ENCODE results near the gene GPR158.

The GPR158 gene

DNA sequence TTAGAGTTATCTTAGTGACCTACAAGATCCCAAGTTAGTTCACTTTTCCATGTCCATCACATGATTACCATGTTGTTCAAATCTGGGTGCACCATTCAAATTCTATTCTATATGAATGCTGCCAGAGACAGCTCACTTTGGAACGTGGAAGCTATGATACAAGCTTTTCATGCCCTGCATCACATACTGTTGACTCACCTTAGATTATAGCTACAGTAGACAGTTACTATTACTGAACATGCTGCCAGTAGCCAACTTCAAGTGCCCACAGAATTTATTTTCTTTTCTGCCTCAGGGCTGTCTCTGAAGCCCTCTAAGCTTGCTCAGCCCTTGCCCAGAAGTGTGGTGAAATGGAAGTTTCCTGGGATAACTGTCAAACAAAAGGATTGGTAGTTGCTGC, 231.1 kb downstream of the GPR158 start:
- no peak for DNase-seq

DNA sequence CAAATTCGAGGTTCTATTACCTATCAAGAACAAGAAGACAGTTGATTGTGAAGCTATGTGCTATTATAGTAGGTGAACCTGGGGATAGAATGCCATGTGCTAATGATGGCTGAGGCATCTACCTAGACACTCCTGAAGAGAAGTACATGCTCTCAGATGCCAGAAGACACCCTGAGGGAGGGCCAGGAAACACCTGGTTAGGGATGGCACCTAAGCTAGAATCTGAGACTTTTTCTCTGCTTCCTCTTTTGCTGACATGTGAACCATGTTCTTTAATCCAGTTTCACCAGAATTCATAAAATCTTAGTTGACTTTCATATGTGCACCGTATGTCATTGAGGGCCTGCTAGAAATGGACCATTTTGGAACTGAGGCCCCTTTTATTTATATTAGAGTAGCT, 242.8 kb downstream of the GPR158 start:
- no peak for DNase-seq

DNA sequence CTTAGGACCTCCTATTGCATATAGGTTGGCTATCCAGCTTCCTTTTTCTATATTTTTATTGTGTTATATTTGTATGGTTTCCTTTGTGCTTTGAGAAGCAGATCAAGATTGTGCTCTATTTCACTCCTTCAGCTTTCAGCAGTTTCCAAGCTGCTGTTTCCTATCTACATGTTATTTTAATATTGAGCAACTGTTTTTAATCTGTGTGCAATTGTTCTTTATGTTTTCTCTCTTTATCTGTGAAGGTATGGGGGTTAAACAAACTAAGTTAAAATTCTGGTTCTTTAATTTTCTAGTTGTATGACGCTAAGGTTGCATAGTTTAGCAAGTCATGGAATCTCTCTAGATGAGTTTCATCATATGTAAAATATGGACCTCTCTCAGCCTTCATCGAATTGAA, 251.0 kb downstream of the GPR158 start:
- DNase-seq = no peak

DNA sequence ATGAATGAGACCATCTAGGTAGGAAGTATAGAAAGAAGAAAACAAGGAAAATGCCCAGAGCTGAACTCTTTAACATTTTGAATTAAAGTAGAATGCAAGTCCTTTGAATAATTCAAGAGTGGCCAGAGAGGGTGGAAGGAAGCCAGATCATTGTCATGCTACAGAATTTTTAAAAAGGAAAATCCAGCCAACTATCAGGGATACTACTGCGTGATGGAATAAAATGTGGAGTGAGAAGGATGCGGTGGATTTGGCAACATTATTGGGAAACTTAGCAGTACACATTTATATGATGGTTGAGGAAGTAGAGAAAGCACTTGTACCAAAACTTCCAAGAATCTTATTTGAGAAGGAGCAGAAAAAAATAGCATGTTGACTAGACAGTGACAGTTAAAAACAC, 261.6 kb downstream of the GPR158 start:
- no peak for DNase-seq

DNA sequence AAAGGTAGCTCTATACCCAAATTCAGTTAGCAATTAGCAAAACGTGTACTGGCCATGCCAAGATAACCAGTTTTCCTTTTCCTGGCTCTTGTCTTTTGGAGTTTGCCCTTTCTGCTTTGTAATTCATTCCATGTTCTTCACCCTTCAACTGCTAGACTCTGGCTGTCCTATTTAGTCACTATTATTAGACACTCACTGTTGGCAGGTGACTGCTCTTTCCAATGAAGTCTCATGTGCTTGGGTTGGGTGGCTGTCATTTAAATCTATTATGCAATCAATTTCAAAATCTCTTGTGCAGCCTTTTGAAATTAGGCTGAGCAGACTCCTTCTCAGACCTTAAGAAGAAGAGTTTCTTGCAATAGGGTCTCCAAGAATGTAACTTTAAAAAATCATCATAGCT, 266.5 kb downstream of the GPR158 start:
- no peak for DNase-seq

DNA sequence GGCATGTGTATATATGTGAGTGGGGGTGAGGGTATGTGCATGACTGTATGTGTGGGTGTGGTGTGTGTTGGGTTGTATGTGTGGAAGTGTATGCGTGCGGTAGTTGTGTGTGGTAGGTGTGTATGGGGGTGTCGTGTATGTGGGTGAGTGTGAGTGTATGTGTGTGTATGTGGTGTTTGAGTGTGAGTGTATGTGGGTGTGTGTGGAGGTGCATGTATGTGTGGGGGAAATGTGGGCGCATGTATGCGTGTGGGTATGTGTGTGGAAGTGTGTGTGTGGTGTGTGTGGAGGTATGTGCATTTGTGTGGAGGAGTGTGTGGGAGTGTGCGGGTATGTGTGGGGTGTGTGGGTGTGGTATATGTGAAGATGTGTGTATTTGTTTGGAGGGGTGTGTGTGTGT, 269.5 kb downstream of the GPR158 start:
- DNase-seq = no peak

DNA sequence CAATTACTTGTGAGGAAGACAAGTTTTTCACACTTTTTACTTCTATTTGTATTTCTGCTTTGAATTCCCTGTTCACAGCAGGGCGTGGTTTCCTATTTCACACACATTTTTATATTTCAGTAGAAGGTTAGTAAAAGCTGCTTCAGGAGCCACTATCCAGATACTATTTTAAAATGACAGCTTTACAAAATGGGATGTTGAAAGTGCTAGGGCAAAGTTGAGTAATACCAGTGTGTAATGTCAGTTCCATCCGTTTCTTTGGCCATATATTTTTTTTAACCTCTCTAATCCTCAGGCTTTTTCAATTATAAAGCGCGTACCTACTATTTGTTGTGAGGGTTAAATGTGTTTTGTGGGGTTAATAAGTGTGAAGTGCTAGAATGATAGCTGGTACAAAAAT, 276.6 kb downstream of the GPR158 start:
- DNase-seq = no peak

DNA sequence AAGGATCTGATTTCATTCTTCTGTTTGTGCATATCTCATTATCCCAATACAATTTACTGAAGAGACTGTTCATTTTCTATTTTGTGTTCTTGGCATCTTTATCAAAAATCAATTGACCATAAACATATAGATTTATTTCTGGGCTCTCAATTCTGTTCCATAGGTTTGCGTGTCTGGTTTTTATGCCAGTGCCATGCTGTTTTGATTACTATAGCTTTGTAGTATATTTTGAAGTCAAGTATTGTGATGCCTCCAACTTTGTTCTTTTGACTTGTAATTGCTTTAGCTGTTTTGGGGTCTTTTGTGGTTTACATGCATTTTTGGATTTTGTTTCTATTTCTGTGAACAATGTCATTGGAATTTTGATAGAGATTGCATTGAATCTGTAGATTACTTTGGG, 278.8 kb downstream of the GPR158 start:
- DNase-seq = no peak

DNA sequence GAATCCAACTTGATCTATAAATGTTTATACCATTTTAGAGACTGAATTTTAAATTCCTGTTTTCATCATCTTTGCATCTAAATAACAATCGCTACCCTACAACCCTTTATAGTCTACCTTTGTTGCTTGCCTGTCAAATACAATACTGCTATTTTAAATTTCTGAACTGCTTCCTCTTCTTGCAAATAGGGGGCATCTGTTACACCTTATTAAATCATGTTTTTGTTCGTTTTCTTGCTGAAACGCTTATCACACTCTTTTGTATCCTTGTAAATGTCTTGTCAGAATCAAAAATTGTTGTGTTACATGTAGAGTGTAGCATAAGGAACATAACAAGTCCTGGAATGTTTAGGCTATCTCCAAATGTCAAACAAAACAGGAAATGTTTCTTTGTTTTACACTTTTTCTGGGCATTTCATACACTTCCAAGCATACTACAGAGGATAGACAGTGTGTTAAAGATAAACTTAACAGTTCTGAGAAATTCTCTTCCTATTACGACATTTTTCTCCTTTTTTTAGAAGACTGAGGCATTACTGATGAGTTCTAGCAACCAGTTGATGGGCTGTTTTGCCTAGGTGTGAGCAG, 281.3 kb downstream of the GPR158 start:
- no peak for DNase-seq

DNA sequence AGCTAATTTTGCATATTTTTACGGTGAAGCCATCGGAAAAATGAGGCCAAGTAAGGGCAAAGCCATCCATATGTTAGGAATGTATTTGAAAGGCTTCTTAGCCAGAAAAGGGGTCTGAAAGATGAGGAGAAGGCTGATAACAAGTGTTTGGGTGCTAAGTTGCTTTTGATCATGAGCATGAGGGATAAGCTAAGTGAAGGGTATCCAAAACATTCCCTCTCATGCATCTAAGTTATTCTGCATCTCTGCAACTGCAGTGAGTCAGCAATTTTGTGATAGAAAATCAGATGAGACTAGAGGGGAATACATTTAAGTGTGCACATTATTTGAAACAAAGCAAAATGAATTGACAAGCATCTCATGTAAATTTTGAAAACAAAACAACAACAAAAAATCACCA, 282.8 kb downstream of the GPR158 start:
- no peak for DNase-seq

DNA sequence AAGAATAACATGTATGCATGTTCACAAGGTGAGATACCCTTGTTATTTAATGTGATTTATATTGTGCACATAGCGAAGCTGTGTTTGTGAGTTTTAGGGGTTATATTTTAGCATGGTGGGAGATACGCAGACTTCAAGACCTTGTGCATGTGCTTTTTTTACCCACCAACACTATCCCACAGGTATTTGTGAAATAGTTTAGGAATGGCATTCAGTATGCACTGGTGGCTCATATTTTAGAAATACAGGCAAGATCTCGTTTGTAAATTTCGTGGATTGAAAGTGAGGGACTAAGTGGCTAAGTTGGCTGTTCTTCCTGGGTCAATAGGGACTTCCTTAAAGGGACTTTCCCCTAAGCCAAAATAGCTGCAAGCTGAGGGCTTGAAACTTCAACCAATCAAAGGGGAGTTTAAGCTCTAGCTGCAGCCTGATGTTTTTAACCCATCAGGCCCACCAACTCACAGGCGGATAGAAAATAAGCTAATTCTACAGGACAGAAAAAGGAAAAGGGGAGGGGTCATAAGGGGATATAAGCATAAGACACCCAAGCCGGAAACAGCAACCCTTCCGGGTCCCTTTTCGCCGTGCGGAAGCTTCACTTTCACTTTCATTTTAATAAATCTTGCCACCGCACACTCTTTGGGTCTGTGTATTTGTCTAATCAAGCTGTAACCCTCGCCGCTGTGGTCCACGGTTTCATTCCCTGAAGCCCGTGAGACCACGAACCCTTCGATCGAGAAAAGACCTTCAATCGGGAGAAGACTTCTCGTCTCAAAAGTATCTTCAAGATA, 291.0 kb downstream of the GPR158 start:
- no peak for DNase-seq

DNA sequence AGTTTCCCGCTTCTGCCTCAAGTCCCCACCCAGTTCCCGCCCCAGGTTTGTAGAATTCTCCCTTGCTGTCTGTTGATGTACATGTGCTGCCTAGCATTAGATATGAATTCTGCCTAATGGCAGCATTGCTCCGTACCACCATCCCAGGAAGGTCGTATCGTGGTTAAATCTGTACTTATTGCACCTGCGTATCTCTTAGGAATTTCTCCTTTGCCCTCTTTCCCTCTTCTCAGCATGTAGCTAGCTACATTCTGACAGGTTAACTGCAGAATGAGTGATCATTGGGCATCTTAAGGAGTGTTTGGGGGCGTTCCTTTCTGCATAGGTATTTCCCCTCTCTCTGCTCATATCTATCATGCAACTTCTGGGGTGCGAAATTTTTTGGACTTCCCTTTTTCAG, 293.1 kb downstream of the GPR158 start:
- no peak for DNase-seq

DNA sequence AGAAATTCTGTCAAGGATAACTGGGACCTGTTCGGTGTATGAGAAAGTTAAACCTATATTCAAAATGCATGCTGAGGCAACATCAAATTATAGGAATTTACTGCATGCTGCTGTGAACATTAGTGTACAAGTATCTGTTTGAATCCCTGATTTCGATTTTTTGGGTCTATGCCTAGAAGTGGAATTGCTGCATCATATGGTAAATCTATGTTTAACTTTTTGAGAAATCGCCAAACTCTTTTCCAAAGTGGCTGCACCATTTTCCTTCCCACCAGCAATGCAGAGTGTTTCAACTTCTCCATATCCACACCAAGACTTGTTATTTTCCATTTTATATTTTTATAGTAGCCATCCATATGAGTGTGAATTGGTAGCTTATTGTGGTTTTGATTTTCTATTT, 306.7 kb downstream of the GPR158 start:
- DNase-seq = no peak

DNA sequence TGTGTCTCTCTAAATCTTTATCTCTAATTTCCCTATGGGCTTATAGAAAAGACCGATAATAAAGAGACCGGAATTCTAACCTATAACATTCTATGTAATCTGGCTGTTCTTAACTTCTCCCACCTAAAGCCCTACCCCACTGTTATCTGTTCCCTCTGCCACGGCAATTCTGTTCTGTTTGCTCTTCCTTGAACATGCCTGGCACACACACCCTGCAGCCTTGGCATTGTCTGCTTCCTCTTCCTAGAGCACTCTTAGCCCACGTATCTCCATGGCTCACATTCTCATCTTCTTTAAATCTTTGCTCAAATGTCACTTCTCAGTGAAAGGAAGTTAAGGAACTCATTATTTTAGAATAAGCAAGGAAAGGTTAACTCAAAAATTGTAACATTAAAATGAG, 309.2 kb downstream of the GPR158 start:
- no peak for DNase-seq

DNA sequence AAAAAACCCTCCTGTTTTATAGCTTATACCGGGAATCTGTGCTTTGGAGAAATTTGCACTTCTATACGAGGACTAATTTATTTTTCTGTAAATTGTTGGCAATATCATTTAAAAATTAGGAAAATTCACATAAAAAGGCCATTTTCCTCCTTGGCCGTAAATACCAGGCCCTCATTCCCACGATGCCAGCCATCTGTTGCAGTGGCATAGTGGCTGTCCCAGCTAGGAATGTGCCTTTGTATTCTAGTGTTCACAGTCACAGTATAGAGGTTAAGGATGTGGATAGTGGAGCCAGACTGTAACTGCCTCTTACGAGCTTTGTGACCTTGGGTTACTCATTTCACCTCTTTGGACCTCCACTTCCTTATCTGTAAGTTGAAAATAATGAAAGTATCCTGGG, 312.5 kb downstream of the GPR158 start:
- DNase-seq = no peak

DNA sequence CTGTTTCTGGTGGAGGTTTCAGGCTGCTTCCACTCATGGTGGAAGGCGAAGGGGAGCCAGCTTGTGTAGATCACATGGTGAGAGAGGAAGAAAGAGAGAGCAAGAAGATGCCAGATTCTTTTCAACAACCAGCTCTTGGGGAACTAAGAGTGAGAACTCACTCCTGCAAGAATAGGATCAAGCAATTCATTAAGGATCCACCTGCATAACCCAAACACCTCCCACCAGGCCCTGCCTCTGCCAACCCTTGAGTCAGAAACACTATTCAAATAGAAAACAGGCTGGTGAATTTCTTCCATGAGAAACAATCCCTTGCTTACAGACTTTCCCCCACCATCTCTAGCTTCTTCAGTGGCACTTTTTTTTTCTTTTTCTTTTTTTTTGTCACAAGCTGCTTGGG, 317.2 kb downstream of the GPR158 start:
- DNase-seq = no peak

DNA sequence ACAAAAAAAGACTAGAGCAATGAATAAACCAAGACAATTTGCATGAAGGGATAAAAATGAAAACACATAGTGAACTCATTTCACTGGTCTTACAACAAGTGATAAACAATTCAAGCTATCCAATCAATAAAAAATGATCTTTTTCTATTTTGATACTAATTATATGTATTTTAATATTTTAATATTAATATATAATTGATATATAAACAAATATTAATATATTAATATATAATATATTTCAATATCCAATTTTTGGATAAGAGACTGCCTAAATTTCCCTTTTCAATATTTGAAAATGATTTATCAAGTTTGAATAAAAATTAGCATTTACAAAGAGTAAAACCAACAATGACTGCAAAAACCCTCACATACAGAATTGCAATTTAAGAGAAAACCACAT, 317.9 kb downstream of the GPR158 start:
- no peak for DNase-seq

DNA sequence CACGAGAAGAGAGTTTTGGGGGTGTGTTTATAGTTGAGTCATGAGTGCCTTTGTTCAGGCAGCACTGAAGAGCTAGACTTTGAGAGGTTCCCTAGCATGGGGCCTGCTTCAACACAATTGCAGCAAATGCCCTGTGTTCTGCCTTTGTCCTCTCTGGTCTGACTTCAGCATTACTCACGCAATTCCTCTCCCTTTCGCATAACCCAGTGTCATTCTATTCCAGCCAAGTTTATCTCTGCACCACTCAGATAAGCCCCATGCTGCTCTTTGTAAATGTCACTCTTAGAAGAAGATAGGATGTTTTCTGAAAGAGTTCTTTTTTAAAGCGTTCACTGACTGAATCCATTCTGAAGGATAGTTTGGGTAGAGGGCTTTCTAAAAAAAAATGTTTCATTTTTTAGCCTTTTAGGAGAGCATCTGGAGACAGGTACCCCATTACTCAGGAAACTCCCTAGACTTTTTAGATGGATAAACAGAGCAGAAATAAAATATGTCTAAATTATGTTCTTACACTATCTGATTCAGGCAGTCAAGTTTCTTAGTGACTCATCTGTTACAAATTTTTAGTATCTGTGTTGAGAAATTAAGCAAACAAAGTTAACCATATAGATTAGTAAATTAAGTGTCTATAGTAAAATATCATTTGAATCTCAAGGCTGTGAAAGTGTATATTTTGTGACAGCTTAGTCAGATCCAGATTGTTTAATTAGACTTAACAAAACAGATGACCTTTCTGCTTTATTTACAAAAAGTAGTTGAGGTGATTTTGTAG, 318.5 kb downstream of the GPR158 start:
- no peak for DNase-seq

DNA sequence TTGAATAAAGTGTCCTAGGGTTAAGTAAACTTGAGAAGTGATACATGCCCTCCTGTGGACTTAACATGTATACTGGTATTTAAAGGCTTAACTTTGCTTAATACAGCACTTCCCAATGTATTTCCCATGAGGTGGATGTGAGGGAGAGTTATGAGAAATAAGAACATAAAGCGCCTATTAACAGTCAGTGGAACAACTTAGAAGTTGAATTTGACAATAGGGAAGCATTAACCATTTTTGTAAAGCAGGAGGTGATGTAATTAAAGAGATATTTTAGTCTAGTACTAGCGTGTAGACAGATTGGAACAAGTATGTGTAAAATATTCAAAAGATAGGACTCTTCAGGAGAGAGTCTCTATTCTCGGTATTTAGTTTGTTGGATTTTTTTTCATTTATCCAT, 322.4 kb downstream of the GPR158 start:
- DNase-seq = no peak

DNA sequence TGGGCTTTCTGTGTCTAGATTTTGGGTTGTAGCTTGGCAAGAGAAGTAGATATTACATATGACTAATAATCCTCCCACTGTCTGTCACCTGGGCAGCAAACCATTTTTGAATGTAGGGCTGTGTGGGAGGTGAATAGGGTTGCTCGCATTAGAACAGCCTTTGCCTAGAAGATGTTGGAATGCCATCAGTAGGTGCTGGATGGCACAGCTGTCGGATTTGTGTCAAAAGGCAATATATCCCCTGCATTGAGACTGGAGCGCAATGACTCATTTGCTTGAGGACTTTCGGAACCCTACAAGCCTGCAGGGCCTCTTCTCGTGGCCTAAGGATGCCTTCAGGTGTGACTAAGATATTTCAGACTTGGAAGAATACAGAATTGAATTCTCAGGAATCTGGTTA, 323.8 kb downstream of the GPR158 start:
- no peak for DNase-seq

DNA sequence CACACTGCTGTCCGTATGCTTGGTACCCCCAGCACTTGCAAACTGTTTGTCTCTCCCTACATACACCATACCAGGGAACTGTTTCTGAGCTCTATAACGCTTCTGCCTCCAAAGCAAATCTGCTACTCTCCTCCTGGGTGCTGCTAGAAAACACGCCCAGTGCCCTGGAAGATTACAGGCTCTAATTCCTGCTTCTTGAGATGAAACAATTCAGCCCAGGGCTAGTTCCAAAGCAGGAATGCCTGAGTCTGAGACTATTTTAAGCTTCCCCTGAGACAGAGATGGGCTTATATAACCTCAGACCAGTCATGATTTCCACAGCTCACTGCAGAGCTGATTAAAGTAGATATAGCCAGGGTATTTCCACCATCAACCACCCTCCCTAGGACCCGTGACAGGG, 327.1 kb downstream of the GPR158 start:
- DNase-seq = no peak

DNA sequence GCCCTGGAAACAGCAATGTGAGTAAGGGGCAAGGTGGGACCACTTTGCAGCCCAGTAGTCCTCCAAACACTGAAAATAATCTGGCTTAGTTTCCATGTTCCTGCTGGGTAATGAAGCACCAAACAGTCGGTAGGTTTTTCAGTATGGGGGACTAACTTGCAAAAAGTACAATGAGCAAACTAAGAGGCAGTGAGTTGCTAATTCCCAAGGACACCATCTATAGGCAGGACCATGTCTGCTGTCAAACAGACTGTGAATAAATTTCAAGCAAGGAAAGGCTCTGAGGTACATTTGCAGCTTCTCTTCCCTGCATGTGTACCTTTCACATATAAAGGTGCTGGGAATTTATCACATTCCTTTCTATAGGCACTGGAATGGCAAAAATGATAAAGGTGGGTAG, 327.7 kb downstream of the GPR158 start:
- DNase-seq = no peak

DNA sequence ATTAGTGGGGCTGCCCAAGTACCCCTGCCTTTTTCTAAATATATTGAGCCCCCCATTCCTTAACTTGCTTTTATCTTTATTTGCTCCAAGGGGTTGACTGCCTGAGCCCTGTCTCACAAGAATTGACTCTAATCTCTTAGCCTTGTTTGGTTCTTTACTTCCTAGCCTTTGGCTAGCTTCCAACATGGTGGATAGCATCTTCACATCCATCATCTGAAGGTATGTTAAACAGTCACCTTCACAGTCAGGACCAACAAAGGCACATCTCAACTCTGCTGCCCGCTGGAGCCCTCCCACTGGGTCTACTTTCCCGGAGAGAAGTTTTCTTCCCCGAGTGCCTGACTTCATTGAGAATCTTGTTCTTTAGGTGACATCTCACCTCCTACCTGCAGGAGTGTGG, 329.5 kb downstream of the GPR158 start:
- DNase-seq = no peak

DNA sequence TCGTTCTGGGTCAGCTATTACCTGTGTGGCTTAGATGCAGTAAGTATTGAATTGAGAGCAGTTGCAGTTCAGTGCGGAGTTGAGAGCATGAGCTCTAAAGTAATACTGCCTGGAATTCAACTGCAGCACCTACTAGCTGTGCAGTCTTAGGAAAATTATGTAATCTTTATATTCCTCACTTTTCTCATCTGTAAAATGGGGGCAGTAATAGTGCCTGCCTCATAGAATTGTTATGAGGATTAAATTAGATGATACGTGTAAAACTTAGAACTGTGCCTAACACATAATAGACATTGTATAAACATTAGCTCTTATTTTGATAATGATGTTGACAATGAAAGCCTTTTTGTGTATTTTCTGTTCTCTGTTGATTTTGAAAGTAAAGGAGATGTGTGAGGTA, 330.0 kb downstream of the GPR158 start:
- no peak for DNase-seq
